Uterus (tissue), 2 donors: ENCODE results near the gene SMARCD2.

Source experiments
- CTCF ChIP-seq, 4 experiments: fragments of 200-600 bp in 2 of 4; fragments of 450-650 bp in 2 of 4; sonication (generic) in 2 of 4; IDR thresholded peaks; one replicate each; pipeline ENCODE4 v1.5.1; 2016 to 2019; ENCODE audit warnings: antibody characterized with exemption in 4 of 4, mild to moderate bottlenecking in 2 of 4, moderate library complexity in 1 of 4
- POLR2A ChIP-seq, 2 donors: fragments of 450-650 bp; IDR thresholded peaks; one replicate each; pipeline ENCODE4 v1.6.1; 2016; ENCODE audit warnings: antibody characterized with exemption in 2 of 2, mild to moderate bottlenecking in 1 of 2, moderate library complexity in 1 of 2

GRCh38 chr17:63850401-63850800 lies 7.9 kb upstream of the SMARCD2 start:
- TF ChIP-seq POLR2A (IDR thresholded peaks at IDR 0.05) (no peak), CTCF (IDR thresholded peaks at IDR 0.05) (no peak)
